ENCODE measurements around the gene OGFOD2.

The OGFOD2 gene

GRCh38 chr12:122980183-122981035, 5.4 kb downstream of the OGFOD2 start, which contains the start of gene ARL6IP4:
Gene ARL6IP4, plus strand, starts transcription at chr12:122980681. Its CDS starts 459 bp downstream, at chr12:122981140.
- TF ChIP-seq EZH2 (optimal IDR thresholded peaks at IDR 0.05; ENCODE audit: low read depth, low read length) (no peak), EZH2phosphoT487 (IDR thresholded peaks at IDR 0.05; ENCODE audit: low read length) (no peak)
- TF ChIP-seq, protein P1, sequence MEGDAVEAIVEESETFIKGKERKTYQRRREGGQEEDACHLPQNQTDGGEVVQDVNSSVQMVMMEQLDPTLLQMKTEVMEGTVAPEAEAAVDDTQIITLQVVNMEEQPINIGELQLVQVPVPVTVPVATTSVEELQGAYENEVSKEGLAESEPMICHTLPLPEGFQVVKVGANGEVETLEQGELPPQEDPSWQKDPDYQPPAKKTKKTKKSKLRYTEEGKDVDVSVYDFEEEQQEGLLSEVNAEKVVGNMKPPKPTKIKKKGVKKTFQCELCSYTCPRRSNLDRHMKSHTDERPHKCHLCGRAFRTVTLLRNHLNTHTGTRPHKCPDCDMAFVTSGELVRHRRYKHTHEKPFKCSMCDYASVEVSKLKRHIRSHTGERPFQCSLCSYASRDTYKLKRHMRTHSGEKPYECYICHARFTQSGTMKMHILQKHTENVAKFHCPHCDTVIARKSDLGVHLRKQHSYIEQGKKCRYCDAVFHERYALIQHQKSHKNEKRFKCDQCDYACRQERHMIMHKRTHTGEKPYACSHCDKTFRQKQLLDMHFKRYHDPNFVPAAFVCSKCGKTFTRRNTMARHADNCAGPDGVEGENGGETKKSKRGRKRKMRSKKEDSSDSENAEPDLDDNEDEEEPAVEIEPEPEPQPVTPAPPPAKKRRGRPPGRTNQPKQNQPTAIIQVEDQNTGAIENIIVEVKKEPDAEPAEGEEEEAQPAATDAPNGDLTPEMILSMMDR (IDR thresholded peaks at IDR 0.05; ENCODE audit: low read length), result no peak
- no peaks in the 10 kb centered on the region for H3K4me1 ChIP-seq (ENCODE audit: low read length)
- H3K36me3 ChIP-seq (replicated peaks; ENCODE audit: insufficient read depth, low read length), result no peaks in the 10 kb centered on the region

GRCh38 chr12:122981036-122981471, 6.0 kb downstream of the OGFOD2 start:
- H3K79me2 ChIP-seq (ENCODE audit: low read length), result peaks cover 30% of the 10 kb centered on the region
- DNase-seq, result no peak

More at GRCh38 chr12:122980183-122981035, 5.4 kb downstream of the OGFOD2 start, which contains the start of gene ARL6IP4:
- Histone ChIP-seq H3K27me3 (replicated peaks; ENCODE audit: insufficient read depth, low read length) (no peaks in the 10 kb centered on the region), H3K79me2 (ENCODE audit: low read length) (peaks cover 36% of the 10 kb centered on the region), H3K4me2 (ENCODE audit: low read depth, low read length) (peak within 1 kb of the TSS; percentile 79), H3F3A (ENCODE audit: insufficient read depth, low read length) (no peaks in the 10 kb centered on the region), H3K4me3 (ENCODE audit: low read length) (peak within 1 kb of the TSS; percentile 74), H3K9me2 (replicated peaks; ENCODE audit: insufficient read depth, low read length) (no peaks in the 10 kb centered on the region), H3K27ac (ENCODE audit: low read length) (peak within 1 kb of the TSS; percentile 16; the same call in 1 of the 2 replicates), H2AFZ (ENCODE audit: low read length) (peak within 1 kb of the TSS; percentile 69), H3K9ac (ENCODE audit: low read length) (peak within 1 kb of the TSS; percentile 75), H3K9me3 (replicated peaks; ENCODE audit: insufficient read depth, low read length) (no peaks in the 10 kb centered on the region), H4K20me1 (ENCODE audit: insufficient read depth, low read length) (no peaks in the 10 kb centered on the region)
- peak; percentile 54 for DNase-seq

DNA sequence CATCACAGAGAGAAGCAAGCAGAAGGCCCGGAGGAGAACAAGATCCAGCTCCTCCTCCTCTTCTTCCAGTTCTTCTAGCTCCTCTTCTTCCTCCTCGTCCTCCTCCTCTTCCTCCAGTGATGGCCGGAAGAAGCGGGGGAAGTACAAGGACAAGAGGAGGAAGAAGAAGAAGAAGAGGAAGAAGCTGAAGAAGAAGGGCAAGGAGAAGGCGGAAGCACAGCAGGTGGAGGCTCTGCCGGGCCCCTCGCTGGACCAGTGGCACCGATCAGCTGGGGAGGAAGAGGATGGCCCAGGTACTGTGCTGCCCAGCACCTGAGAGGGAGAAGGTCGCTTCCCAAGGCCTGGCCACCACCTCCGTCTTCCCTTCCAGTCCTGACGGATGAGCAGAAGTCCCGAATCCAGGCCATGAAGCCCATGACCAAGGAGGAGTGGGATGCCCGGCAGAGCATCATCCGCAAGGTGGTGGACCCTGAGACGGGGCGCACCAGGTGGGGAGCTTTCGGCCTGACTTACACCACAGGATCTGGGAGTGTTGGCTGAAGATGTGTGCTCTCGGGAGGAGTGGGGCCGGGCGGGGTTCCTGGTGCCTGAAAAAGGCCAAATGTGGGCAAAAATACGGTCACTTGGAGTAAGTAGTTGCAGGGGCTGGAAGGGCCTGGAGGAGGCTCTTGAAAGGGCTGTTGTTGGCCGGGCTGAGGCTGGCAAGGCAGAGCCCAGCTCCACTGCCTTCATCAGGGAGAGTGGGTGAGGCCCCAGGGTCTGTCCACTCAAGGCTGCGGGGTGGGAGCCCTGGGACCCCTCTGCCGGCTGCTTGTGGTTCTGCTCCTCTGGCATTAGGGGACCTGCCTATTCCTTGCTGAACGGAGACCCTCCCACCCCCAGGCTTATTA, 6.8 kb downstream of the OGFOD2 start:
- H3F3A ChIP-seq (ENCODE audit: insufficient read depth, low read length), result no peaks in the 10 kb centered on the region
- peak overlapping the region; percentile 74 for H3K4me3 ChIP-seq (ENCODE audit: low read length)
- H3K79me2 ChIP-seq (ENCODE audit: low read length), result peaks cover 24% of the 10 kb centered on the region
- H3K4me1 ChIP-seq (ENCODE audit: low read length), result no peaks in the 10 kb centered on the region
- H3K9me2 ChIP-seq (replicated peaks; ENCODE audit: insufficient read depth, low read length), result no peaks in the 10 kb centered on the region
- H3K27me3 ChIP-seq (replicated peaks; ENCODE audit: insufficient read depth, low read length), result no peaks in the 10 kb centered on the region
- H2AFZ ChIP-seq (ENCODE audit: low read length), result no peak overlapping the region
- peak overlapping the region; percentile 62; the same call in 1 of the 2 replicates for H3K4me2 ChIP-seq (ENCODE audit: low read depth, low read length)
- no peaks in the 10 kb centered on the region for H3K9me3 ChIP-seq (replicated peaks; ENCODE audit: insufficient read depth, low read length)
- no peak overlapping the region for H3K27ac ChIP-seq (ENCODE audit: low read length)
- H3K9ac ChIP-seq (ENCODE audit: low read length), result peak overlapping the region; percentile 75
- no peaks in the 10 kb centered on the region for H3K36me3 ChIP-seq (replicated peaks; ENCODE audit: insufficient read depth, low read length)
- no peak for TF ChIP-seq EZH2phosphoT487 (IDR thresholded peaks at IDR 0.05; ENCODE audit: low read length)
- no peak for TF ChIP-seq EZH2 (optimal IDR thresholded peaks at IDR 0.05; ENCODE audit: low read depth, low read length)
- TF ChIP-seq, protein P1 (IDR thresholded peaks at IDR 0.05; ENCODE audit: low read length), result no peak
- DNase-seq, result no peak
- H4K20me1 ChIP-seq (ENCODE audit: insufficient read depth, low read length), result no peaks in the 10 kb centered on the region

More at GRCh38 chr12:122981036-122981471, 6.0 kb downstream of the OGFOD2 start:
- no peaks in the 10 kb centered on the region for H3K9me2 ChIP-seq (replicated peaks; ENCODE audit: insufficient read depth, low read length)
- H3K9me3 ChIP-seq (replicated peaks; ENCODE audit: insufficient read depth, low read length), result no peaks in the 10 kb centered on the region
- no peaks in the 10 kb centered on the region for H4K20me1 ChIP-seq (ENCODE audit: insufficient read depth, low read length)
- no peak overlapping the region; the same call in 1 of the 2 replicates for H3K27ac ChIP-seq (ENCODE audit: low read length)
- H3K4me2 ChIP-seq (ENCODE audit: low read depth, low read length), result peak overlapping the region; percentile 62; the same call in 1 of the 2 replicates
- H3K36me3 ChIP-seq (replicated peaks; ENCODE audit: insufficient read depth, low read length), result no peaks in the 10 kb centered on the region
- peak overlapping the region; percentile 75 for H3K9ac ChIP-seq (ENCODE audit: low read length)
- H3F3A ChIP-seq (ENCODE audit: insufficient read depth, low read length), result no peaks in the 10 kb centered on the region
- no peaks in the 10 kb centered on the region for H3K27me3 ChIP-seq (replicated peaks; ENCODE audit: insufficient read depth, low read length)
- H3K4me1 ChIP-seq (ENCODE audit: low read length), result no peaks in the 10 kb centered on the region
- H3K4me3 ChIP-seq (ENCODE audit: low read length), result peak overlapping the region; percentile 74
- 0 out of 2 replicates have a peak overlapping the region, but pooled peaks have one; percentile 35 for H2AFZ ChIP-seq (ENCODE audit: low read length)
- TF ChIP-seq EZH2 (optimal IDR thresholded peaks at IDR 0.05; ENCODE audit: low read depth, low read length), result no peak
- TF ChIP-seq, protein P1 (IDR thresholded peaks at IDR 0.05; ENCODE audit: low read length), result no peak
- no peak for TF ChIP-seq EZH2phosphoT487 (IDR thresholded peaks at IDR 0.05; ENCODE audit: low read length)

Measured in MM.1S (cell line).